Measurements from ENCODE around the gene TSC22D1. TPM values are rescaled to one million over a fixed set of nuclear protein-coding genes. Genes with fewer than 3 reads are reported as not detected.
A peak's percentile ranks its signal among the peaks of the same experiment; 100 is the strongest.

TSC22D1 gene
- total and polyA plus RNA-seq, 4 donors = 21.0 to 43.5 (median 37.0) TPM

- Histone ChIP-seq H3K27ac (ENCODE audit: low read depth in 1 of 2, low read length in 2 of 2) (peak overlapping the region; percentile 78 to 86), H3K36me3 (ENCODE audit: control insufficient read depth in 4 of 4, insufficient read depth in 3 of 4, low read depth in 1 of 4, low read length in 3 of 4) (no peaks in the 10 kb centered on the region), H3K4me1 (ENCODE audit: control insufficient read depth in 4 of 4, insufficient read depth in 4 of 4, low read length in 3 of 4) (peaks cover 6 to 25% (median 23%) of the 10 kb centered on the region in 4 donors), H3K9me3 (ENCODE audit: control insufficient read depth in 4 of 4, low read length in 3 of 4) (no peaks in the 10 kb centered on the region), H3K4me3 (ENCODE audit: low read depth in 1 of 3, low read length in 3 of 3) (no peak overlapping the region), H3K27me3 (ENCODE audit: control insufficient read depth in 4 of 4, insufficient read depth in 4 of 4, low read length in 3 of 4) (no peaks in the 10 kb centered on the region), H3K9ac (ENCODE audit: low read depth in 1 of 2, low read length in 2 of 2) (no peak overlapping the region)
- DNase-seq (ENCODE audit: low spot score) = no peak
- no peak for TF ChIP-seq GABPA (IDR thresholded peaks at IDR 0.05 in 1 of 2, conservative IDR thresholded peaks at IDR 0.05 in 1 of 2)
- TF ChIP-seq EGR1 (IDR thresholded peaks at IDR 0.05; ENCODE audit: low read depth in 2 of 2) = peak in 1 of 2 donors; percentile 51
- TF ChIP-seq JUND (IDR thresholded peaks at IDR 0.05) = peak in 1 of 2 donors; percentile 74
- TF ChIP-seq, protein P1, sequence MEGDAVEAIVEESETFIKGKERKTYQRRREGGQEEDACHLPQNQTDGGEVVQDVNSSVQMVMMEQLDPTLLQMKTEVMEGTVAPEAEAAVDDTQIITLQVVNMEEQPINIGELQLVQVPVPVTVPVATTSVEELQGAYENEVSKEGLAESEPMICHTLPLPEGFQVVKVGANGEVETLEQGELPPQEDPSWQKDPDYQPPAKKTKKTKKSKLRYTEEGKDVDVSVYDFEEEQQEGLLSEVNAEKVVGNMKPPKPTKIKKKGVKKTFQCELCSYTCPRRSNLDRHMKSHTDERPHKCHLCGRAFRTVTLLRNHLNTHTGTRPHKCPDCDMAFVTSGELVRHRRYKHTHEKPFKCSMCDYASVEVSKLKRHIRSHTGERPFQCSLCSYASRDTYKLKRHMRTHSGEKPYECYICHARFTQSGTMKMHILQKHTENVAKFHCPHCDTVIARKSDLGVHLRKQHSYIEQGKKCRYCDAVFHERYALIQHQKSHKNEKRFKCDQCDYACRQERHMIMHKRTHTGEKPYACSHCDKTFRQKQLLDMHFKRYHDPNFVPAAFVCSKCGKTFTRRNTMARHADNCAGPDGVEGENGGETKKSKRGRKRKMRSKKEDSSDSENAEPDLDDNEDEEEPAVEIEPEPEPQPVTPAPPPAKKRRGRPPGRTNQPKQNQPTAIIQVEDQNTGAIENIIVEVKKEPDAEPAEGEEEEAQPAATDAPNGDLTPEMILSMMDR (IDR thresholded peaks at IDR 0.05; ENCODE audit: low read depth, low read length, missing input control) = no peak
- no peak for TF ChIP-seq HNF4G (IDR thresholded peaks at IDR 0.05)
- TF ChIP-seq YY1 (IDR thresholded peaks at IDR 0.05) = peak; percentile 27
- TF ChIP-seq RXRA (IDR thresholded peaks at IDR 0.05) = peak; percentile 76 to 83
- TF ChIP-seq ATF3 (IDR thresholded peaks at IDR 0.05) = no peak
- TF ChIP-seq, protein P2, sequence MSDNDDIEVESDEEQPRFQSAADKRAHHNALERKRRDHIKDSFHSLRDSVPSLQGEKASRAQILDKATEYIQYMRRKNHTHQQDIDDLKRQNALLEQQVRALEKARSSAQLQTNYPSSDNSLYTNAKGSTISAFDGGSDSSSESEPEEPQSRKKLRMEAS (IDR thresholded peaks at IDR 0.05) = peak; percentile 19
- TF ChIP-seq FOXA2 (IDR thresholded peaks at IDR 0.05) = peak; percentile 62
- TF ChIP-seq, protein P3, sequence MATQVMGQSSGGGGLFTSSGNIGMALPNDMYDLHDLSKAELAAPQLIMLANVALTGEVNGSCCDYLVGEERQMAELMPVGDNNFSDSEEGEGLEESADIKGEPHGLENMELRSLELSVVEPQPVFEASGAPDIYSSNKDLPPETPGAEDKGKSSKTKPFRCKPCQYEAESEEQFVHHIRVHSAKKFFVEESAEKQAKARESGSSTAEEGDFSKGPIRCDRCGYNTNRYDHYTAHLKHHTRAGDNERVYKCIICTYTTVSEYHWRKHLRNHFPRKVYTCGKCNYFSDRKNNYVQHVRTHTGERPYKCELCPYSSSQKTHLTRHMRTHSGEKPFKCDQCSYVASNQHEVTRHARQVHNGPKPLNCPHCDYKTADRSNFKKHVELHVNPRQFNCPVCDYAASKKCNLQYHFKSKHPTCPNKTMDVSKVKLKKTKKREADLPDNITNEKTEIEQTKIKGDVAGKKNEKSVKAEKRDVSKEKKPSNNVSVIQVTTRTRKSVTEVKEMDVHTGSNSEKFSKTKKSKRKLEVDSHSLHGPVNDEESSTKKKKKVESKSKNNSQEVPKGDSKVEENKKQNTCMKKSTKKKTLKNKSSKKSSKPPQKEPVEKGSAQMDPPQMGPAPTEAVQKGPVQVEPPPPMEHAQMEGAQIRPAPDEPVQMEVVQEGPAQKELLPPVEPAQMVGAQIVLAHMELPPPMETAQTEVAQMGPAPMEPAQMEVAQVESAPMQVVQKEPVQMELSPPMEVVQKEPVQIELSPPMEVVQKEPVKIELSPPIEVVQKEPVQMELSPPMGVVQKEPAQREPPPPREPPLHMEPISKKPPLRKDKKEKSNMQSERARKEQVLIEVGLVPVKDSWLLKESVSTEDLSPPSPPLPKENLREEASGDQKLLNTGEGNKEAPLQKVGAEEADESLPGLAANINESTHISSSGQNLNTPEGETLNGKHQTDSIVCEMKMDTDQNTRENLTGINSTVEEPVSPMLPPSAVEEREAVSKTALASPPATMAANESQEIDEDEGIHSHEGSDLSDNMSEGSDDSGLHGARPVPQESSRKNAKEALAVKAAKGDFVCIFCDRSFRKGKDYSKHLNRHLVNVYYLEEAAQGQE (IDR thresholded peaks at IDR 0.05) = peak; percentile 45
- TF ChIP-seq, protein P4, sequence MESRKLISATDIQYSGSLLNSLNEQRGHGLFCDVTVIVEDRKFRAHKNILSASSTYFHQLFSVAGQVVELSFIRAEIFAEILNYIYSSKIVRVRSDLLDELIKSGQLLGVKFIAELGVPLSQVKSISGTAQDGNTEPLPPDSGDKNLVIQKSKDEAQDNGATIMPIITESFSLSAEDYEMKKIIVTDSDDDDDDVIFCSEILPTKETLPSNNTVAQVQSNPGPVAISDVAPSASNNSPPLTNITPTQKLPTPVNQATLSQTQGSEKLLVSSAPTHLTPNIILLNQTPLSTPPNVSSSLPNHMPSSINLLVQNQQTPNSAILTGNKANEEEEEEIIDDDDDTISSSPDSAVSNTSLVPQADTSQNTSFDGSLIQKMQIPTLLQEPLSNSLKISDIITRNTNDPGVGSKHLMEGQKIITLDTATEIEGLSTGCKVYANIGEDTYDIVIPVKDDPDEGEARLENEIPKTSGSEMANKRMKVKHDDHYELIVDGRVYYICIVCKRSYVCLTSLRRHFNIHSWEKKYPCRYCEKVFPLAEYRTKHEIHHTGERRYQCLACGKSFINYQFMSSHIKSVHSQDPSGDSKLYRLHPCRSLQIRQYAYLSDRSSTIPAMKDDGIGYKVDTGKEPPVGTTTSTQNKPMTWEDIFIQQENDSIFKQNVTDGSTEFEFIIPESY (IDR thresholded peaks at IDR 0.05) = peak; percentile 38
- peak; percentile 57 for TF ChIP-seq SP1 (IDR thresholded peaks at IDR 0.05)
- TF ChIP-seq NR2F2 (IDR thresholded peaks at IDR 0.05) = no peak
- peak; percentile 14 to 64 for TF ChIP-seq RAD21 (IDR thresholded peaks at IDR 0.05)
- peak; percentile 66 to 70 for TF ChIP-seq HNF4A (conservative IDR thresholded peaks at IDR 0.05)
- 48% methylated on average over 3 of the region's 3 CpGs for WGBS
Measured at GRCh38 chr13:44385401-44385800, 190.7 kb downstream of the TSC22D1 start.
